Loucy (cell line): ENCODE measurements around the gene SLC43A2.

Experiments used
- H2AFZ ChIP-seq: fragments of 200-600 bp; sonication (generic); 2 replicates; pipeline ENCODE4 v1.6.0; 2016; ENCODE audit warnings: antibody characterized with exemption, mild to moderate bottlenecking, low read length, moderate library complexity
- H3F3A ChIP-seq: fragments of 200-600 bp; 2 replicates; pipeline ENCODE4 v1.6.0; 2016; ENCODE audit warnings: antibody characterized with exemption, low read depth, mild to moderate bottlenecking
- H3K27me3 ChIP-seq: fragments of 200-600 bp; sonication (generic); 2 replicates; pipeline ENCODE4 v1.6.1; 2014; ENCODE audit warnings: low read length, mild to moderate bottlenecking; ENCODE audit not compliant: insufficient read depth, poor library complexity, severe bottlenecking
- H3K36me3 ChIP-seq: fragments of 200-600 bp; sonication (generic); 2 replicates; pipeline ENCODE4 v1.6.1; 2016; ENCODE audit warnings: low read length; ENCODE audit not compliant: insufficient read depth
- H3K4me1 ChIP-seq: fragments of 200-600 bp; sonication (generic); 2 replicates; pipeline ENCODE4 v1.5.1; 2014; ENCODE audit warnings: low read length, mild to moderate bottlenecking; ENCODE audit not compliant: insufficient read depth, poor library complexity, severe bottlenecking
- H3K4me2 ChIP-seq: fragments of 200-600 bp; sonication (generic); 2 replicates; pipeline ENCODE4 v1.6.0; 2014; ENCODE audit warnings: antibody characterized with exemption, low read length, low read depth, mild to moderate bottlenecking; ENCODE audit not compliant: poor library complexity, severe bottlenecking
- H3K4me3 ChIP-seq: fragments of 200-600 bp; sonication (generic); 2 replicates; pipeline ENCODE4 v1.5.1; 2014; ENCODE audit warnings: low read length, mild to moderate bottlenecking, mixed read lengths; ENCODE audit not compliant: poor library complexity, severe bottlenecking
- H3K79me2 ChIP-seq: fragments of 200-600 bp; sonication (generic); 2 replicates; pipeline ENCODE4 v1.6.1; 2014; ENCODE audit warnings: low read length; ENCODE audit not compliant: insufficient read depth
- H3K9ac ChIP-seq: fragments of 200-600 bp; sonication (generic); 2 replicates; pipeline ENCODE4 v1.6.0; 2014; ENCODE audit warnings: mild to moderate bottlenecking, low read depth, low read length, moderate library complexity; ENCODE audit not compliant: poor library complexity, severe bottlenecking
- H3K9me2 ChIP-seq: fragments of 200-600 bp; sonication (generic); replicated peaks from 2 replicates; pipeline ENCODE4 v1.6.1; 2016; ENCODE audit warnings: low read depth, low read length, mixed read lengths
- H3K9me3 ChIP-seq: fragments of 200-600 bp; sonication (generic); 2 replicates; pipeline ENCODE4 v1.6.1; 2014; ENCODE audit warnings: mild to moderate bottlenecking, antibody characterized with exemption, low read length, low read depth; ENCODE audit not compliant: insufficient read depth
- H4K20me1 ChIP-seq: fragments of 200-600 bp; sonication (generic); 2 replicates; pipeline ENCODE4 v1.6.0; 2014; ENCODE audit warnings: antibody characterized with exemption, low read length, mild to moderate bottlenecking; ENCODE audit not compliant: insufficient read depth, poor library complexity, severe bottlenecking
- EZH2phosphoT487 ChIP-seq: fragments of 200-600 bp; IDR thresholded peaks from 2 replicates; pipeline ENCODE4 v1.6.1; 2018; ENCODE audit warnings: antibody characterized with exemption, mild to moderate bottlenecking, moderate library complexity, borderline replicate concordance
- TF ChIP-seq, protein P1 (sequence below): fragments of 200-600 bp; sonication (generic); conservative IDR thresholded peaks from 2 replicates; pipeline ENCODE4 v1.5.1; 2014; ENCODE audit warnings: mild to moderate bottlenecking, antibody characterized with exemption, low read length

SLC43A2 gene

DNA sequence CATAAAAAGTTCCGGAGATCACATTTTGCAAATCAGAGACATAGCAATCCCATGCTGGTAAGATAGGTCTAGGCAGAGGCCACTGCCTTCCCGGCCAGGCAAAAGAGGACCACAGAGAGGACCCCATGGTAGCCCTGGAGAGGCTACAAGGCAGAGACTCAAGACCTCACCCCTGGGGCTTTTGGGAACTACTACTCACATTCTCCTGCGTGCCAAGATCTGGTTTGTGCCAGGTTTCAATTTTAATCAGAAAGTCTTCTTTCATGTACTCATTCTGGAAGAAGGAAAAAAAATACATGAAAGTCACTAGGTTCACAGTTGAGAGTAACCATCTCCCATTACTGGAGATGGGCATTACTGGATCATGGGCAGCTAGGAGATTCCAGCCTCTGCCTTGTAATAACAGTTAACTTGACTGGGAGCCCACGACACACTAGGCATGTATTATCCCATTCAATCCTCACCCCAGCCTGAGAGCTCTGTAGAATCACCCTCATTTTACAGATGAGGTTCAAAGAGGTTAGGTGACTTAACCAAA is 87.2 kb downstream of the SLC43A2 start:
- peaks cover 44% of the 10 kb centered on the region; the same call in 1 of the 2 replicates for H3K36me3 ChIP-seq

DNA sequence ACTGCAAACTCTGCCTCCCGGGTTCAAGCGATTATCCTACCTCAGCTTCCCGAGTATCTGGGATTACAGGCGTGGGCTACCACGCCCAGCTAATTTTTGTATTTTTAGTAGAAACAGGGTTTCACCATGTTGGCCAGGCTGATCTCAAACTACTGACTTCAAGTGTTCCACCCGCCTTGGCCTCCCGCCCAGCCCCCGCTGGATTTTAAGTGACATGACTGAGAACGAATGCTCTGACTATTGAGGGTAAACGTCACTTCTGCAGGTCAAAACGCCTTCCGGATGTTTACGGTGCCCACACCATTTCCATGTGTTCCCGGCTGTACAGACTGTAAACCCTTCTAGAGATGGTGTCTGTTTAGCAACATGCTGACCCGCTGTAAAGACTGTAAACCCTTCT is 88.8 kb downstream of the SLC43A2 start:
- no peaks in the 10 kb centered on the region for H3K9me2 ChIP-seq
- peaks cover 44% of the 10 kb centered on the region; the same call in 1 of the 2 replicates for H3K36me3 ChIP-seq
- no peaks in the 10 kb centered on the region for H3K27me3 ChIP-seq
- H3K9me3 ChIP-seq = no peaks in the 10 kb centered on the region
- no peaks in the 10 kb centered on the region for H3K4me1 ChIP-seq
- H3K79me2 ChIP-seq = no peaks in the 10 kb centered on the region
- no peaks in the 10 kb centered on the region for H3F3A ChIP-seq
- no peak for TF ChIP-seq EZH2phosphoT487
- TF ChIP-seq, protein P1, sequence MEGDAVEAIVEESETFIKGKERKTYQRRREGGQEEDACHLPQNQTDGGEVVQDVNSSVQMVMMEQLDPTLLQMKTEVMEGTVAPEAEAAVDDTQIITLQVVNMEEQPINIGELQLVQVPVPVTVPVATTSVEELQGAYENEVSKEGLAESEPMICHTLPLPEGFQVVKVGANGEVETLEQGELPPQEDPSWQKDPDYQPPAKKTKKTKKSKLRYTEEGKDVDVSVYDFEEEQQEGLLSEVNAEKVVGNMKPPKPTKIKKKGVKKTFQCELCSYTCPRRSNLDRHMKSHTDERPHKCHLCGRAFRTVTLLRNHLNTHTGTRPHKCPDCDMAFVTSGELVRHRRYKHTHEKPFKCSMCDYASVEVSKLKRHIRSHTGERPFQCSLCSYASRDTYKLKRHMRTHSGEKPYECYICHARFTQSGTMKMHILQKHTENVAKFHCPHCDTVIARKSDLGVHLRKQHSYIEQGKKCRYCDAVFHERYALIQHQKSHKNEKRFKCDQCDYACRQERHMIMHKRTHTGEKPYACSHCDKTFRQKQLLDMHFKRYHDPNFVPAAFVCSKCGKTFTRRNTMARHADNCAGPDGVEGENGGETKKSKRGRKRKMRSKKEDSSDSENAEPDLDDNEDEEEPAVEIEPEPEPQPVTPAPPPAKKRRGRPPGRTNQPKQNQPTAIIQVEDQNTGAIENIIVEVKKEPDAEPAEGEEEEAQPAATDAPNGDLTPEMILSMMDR = no peak
- no peak overlapping the region for H3K9ac ChIP-seq
- H3K4me2 ChIP-seq = no peak overlapping the region
- no peaks in the 10 kb centered on the region for H4K20me1 ChIP-seq
- H2AFZ ChIP-seq = no peak overlapping the region
- H3K4me3 ChIP-seq = no peak overlapping the region

More for the DNA sequence above, 87.2 kb downstream of the SLC43A2 start:
- Histone ChIP-seq H3K79me2 (no peaks in the 10 kb centered on the region), H3K9me2 (no peaks in the 10 kb centered on the region), H3F3A (no peaks in the 10 kb centered on the region), H3K4me3 (no peak overlapping the region), H3K4me1 (no peaks in the 10 kb centered on the region), H3K9ac (no peak overlapping the region), H3K27me3 (no peaks in the 10 kb centered on the region), H4K20me1 (no peaks in the 10 kb centered on the region), H2AFZ (no peak overlapping the region), H3K4me2 (no peak overlapping the region), H3K9me3 (no peaks in the 10 kb centered on the region)
- TF ChIP-seq, protein P1 = no peak
- TF ChIP-seq EZH2phosphoT487 = no peak

DNA sequence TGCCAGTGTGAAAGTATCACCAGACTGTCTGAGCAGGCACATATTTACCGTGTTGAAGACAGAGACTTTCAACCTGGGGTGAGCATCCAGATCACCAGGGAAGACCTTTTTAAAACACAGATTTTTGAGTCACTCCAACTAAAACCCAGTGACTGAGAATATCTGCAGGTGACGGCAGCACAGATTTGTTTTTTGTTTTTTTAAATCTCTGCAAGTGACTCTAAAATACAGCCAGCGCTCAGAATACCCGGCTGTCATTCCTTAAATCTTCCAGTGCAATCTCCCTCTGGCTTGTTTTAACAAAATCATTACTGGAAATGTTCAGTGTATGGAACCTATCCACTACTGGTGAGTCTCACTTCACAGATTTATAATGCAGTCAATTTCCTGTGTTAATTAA is 92.9 kb downstream of the SLC43A2 start:
- no peaks in the 10 kb centered on the region for H3K9me2 ChIP-seq
- H3F3A ChIP-seq = no peaks in the 10 kb centered on the region
- no peak overlapping the region for H3K4me3 ChIP-seq
- TF ChIP-seq EZH2phosphoT487 = no peak
- TF ChIP-seq, protein P1 = no peak
- H4K20me1 ChIP-seq = no peaks in the 10 kb centered on the region
- H2AFZ ChIP-seq = no peak overlapping the region
- no peaks in the 10 kb centered on the region for H3K27me3 ChIP-seq
- H3K4me2 ChIP-seq = no peak overlapping the region
- no peaks in the 10 kb centered on the region for H3K79me2 ChIP-seq
- H3K36me3 ChIP-seq = peaks cover 45% of the 10 kb centered on the region; the same call in 1 of the 2 replicates
- H3K4me1 ChIP-seq = no peaks in the 10 kb centered on the region
- H3K9me3 ChIP-seq = no peaks in the 10 kb centered on the region
- no peak overlapping the region for H3K9ac ChIP-seq
